ENCODE results near the gene WDR44.

Gene WDR44

DNA sequence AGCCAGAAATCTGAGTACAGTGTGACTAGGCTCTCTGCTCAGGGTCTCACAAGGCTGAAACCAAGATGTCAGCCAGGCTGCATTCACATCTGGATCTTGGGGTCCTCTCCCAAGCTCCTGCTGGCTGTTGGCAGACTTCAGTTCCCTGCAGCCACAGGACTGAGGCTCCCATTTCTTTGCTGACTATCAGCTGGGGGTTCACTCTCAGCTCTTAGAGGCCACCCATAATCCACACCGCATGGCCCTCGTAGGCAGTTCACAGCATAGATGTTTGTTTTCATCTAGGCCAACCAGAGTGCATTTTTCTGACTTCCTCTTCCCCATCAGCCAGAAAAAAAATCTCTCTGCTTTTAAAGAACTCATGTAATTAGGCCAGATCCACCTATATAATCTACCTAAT, 8.2 kb upstream of the WDR44 start:
- TF ChIP-seq, protein P1, sequence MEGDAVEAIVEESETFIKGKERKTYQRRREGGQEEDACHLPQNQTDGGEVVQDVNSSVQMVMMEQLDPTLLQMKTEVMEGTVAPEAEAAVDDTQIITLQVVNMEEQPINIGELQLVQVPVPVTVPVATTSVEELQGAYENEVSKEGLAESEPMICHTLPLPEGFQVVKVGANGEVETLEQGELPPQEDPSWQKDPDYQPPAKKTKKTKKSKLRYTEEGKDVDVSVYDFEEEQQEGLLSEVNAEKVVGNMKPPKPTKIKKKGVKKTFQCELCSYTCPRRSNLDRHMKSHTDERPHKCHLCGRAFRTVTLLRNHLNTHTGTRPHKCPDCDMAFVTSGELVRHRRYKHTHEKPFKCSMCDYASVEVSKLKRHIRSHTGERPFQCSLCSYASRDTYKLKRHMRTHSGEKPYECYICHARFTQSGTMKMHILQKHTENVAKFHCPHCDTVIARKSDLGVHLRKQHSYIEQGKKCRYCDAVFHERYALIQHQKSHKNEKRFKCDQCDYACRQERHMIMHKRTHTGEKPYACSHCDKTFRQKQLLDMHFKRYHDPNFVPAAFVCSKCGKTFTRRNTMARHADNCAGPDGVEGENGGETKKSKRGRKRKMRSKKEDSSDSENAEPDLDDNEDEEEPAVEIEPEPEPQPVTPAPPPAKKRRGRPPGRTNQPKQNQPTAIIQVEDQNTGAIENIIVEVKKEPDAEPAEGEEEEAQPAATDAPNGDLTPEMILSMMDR (IDR thresholded peaks at IDR 0.05; ENCODE audit: low read depth, low read length) = no peak
- H3K9me3 ChIP-seq = no peaks in the 10 kb centered on the region
- no peaks in the 10 kb centered on the region for H3K36me3 ChIP-seq
- DNase-seq = no peak
- H3K4me3 ChIP-seq (ENCODE audit: low read depth, low read length) = no peak overlapping the region
- H3K27me3 ChIP-seq = no peaks in the 10 kb centered on the region
- H3K4me1 ChIP-seq = no peaks in the 10 kb centered on the region

DNA sequence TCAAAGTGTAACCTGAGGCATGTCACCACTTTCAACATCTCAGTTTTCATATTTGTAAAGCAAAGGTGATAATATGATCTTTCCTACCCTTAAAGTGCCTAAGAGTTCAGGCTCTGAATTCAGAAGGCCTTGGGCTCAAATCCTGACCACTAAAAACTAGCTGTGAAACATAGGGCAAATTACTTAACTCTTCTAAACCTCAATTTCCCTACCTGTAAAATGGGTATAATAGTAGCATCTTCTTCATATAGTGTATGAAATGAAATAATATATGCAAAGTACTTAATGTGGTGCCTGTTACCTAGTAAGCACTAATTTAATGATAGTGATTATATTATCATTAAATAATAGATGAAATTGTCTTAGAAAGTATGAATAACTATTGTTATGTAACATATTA, 7.0 kb upstream of the WDR44 start:
- Histone ChIP-seq H3K4me3 (ENCODE audit: low read depth, low read length) (no peak overlapping the region), H3K27me3 (no peaks in the 10 kb centered on the region), H3K4me1 (no peaks in the 10 kb centered on the region), H3K9me3 (no peaks in the 10 kb centered on the region), H3K36me3 (no peaks in the 10 kb centered on the region)
- TF ChIP-seq, protein P1 (IDR thresholded peaks at IDR 0.05; ENCODE audit: low read depth, low read length) = no peak
- no peak for DNase-seq

DNA sequence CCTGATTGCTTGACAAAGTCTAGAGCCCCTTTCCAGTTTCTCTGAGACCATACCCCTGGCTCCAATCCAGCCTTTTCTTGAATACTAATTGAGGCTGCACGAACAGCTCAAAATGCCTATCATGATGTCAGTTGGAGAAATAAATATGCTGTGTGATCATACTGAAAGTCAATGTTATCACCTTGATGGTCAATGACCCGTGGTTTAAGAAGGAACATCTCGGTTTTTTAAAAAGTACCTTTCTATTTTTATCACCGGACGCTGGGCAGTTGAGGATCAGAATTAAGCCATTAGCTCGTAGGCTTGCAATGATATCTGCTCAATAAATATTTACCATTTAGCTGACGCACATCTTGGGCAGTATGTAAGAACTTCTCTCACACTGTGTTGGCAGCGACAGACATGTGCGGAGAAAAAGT, 852 bp upstream of the WDR44 start:
- Histone ChIP-seq H3K27me3 (no peaks in the 10 kb centered on the region), H3K4me1 (no peaks in the 10 kb centered on the region), H3K9me3 (no peaks in the 10 kb centered on the region), H3K36me3 (no peaks in the 10 kb centered on the region; the same call in 1 of the 2 replicates), H3K4me3 (ENCODE audit: low read depth, low read length) (peak overlapping the region; percentile 77)
- DNase-seq = no peak
- TF ChIP-seq, protein P1 (IDR thresholded peaks at IDR 0.05; ENCODE audit: low read depth, low read length) = no peak

DNA sequence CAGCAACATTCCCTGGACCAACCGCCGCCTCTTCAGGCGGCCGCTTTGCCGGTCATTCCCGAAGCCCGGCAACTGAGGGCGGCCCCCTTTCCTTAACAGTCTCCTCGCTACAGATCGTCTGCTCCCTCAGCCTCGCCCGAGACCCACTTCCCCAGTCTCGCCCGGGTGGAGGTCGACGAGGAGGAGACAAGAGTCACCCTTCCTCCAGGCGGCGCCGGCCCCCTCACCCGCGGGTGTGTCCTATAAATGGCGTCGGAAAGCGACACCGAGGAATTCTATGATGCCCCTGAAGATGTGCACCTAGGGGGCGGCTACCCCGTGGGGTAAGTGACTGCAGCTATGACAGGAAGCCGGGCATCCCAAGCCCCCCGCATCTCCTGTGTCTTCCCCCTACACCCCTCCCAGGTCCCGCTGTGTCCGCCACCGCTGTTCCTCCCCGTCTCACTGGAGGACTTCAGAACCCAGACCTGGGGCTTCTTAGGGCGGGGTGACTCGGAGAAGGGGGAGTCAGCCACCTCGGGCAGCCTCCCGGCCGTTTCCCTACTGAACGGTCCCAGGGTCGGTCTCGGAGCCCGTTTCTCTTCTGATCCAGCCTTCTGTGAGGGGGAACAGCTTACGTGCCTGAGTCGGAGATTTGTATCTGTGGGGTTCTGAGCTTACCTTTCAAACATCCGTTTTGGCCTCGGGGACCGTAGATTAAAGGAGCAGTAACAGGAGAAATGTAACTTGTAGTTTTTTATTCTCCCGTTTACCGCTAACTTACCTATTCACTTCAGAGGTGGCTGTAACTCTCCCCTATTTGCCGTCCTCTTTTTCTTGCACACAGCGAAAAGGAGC, 570 bp downstream of the WDR44 start:
- H3K9me3 ChIP-seq = no peaks in the 10 kb centered on the region
- no peaks in the 10 kb centered on the region for H3K4me1 ChIP-seq
- no peaks in the 10 kb centered on the region; the same call in 1 of the 2 replicates for H3K36me3 ChIP-seq
- DNase-seq = peak; percentile 68
- no peaks in the 10 kb centered on the region for H3K27me3 ChIP-seq
- H3K4me3 ChIP-seq (ENCODE audit: low read depth, low read length) = peak overlapping the region; percentile 90
- TF ChIP-seq, protein P1 (IDR thresholded peaks at IDR 0.05; ENCODE audit: low read depth, low read length) = 0 out of 2 replicates have a peak, but pooled peaks have one; percentile 5

DNA sequence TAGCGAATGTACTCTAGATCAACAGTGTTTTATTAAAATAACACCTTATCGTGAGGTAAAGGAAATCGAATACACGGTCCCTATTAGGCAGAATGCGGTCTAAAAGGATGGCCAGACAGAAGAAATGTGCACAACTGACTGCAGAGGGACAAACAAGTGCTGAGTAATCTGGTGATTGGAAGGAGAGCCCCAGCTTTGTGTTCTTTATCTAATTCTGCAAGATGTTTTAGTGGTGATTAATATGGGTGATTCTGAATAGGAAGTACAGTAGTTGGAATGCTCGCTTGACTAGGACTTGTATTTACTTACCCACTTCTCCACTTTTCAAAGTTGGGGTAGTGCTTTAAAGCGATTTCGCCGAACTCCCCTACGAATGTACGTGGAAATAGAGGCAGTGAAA, 1.2 kb downstream of the WDR44 start:
- TF ChIP-seq, protein P1 (IDR thresholded peaks at IDR 0.05; ENCODE audit: low read depth, low read length) = no peak
- no peaks in the 10 kb centered on the region; the same call in 1 of the 2 replicates for H3K36me3 ChIP-seq
- DNase-seq = no peak
- peak overlapping the region; percentile 90 for H3K4me3 ChIP-seq (ENCODE audit: low read depth, low read length)
- no peaks in the 10 kb centered on the region for H3K27me3 ChIP-seq
- no peaks in the 10 kb centered on the region for H3K9me3 ChIP-seq
- no peaks in the 10 kb centered on the region for H3K4me1 ChIP-seq

DNA sequence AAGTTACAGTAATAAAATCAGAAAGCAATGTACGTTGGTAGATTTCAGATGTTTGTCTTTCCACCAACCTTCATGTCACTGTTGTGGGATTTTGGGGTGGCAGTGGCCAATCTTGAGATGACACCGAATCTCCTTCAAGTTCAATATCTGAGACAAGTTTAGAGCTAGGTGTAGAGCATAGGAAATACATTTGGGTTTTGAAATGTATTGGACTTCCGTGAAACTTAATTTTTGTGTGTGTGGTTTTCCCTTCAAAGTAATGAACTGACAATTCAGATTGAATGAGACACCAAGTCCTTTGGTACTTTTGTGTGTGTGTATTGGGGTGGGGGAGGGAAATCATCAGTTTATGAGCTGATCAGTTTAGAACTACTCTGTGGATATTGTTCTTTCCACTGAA, 1.8 kb downstream of the WDR44 start:
- Histone ChIP-seq H3K27me3 (no peaks in the 10 kb centered on the region), H3K4me1 (no peaks in the 10 kb centered on the region), H3K36me3 (no peaks in the 10 kb centered on the region; the same call in 1 of the 2 replicates), H3K9me3 (no peaks in the 10 kb centered on the region), H3K4me3 (ENCODE audit: low read depth, low read length) (peak overlapping the region; percentile 90)
- no peak for DNase-seq
- TF ChIP-seq, protein P1 (IDR thresholded peaks at IDR 0.05; ENCODE audit: low read depth, low read length) = no peak

Data from BE2C (cell line).